NCI-H510A (cell line): ENCODE measurements around the gene RASL10A.
"Not testable (repeated sequence)": the region's sequence is repeated elsewhere in the genome, so short reads cannot be mapped to it uniquely, and the experiment has no call there.

Experiments used
- DNase-seq: peaks from one replicate; lab custom pipeline; 2025; lab: John Stamatoyannopoulos, UW

Gene RASL10A, protein sequence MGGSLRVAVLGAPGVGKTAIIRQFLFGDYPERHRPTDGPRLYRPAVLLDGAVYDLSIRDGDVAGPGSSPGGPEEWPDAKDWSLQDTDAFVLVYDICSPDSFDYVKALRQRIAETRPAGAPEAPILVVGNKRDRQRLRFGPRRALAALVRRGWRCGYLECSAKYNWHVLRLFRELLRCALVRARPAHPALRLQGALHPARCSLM

DNA sequence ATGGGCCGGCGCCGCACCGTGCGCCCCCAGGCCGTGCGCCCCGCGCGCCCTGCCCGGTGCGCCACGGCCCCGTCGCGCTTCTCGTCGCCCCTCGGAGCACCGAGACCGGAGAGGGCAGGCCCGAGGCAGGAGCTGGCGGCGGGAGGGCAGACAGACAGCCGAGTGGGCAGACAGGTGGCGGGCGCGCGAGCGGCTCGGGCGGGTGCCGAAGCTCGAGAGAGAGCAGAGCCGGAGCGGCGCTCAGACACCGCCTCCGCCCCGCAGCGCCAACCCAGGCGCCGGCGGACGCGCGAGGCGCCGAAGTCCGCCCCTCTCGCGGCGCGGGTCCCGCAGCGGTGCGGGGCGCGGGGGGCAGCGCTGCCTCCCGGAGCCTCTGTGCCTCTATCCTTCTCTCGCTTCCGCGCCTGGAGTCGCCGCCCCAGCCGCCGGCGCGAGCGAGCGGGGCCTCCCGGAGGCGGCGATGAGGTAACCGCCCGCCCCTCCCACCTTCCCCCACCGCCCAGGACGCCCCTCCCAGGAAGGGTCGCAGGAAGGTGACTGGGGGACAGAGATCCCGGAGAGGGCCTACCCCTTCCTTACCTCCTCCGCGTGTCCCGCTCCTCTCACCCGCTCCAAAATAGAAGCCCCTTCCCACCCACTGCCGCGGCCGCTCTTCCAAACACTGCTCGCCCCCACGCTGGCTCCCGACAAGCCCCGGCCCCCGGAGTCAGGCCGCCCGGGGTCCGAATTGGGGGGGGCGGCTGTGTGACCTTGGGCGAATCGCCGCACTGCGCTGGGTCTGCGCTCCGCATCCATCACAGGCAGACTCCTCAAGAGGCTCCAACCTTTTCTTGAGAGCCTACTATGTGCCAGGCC, at the start of gene RASL10A:
Gene RASL10A (minus strand): TSS at position 412 of the 855 bp plus-strand sequence. CDS start 451 bp downstream, outside the sequence.
- DNase-seq = no peak

DNA sequence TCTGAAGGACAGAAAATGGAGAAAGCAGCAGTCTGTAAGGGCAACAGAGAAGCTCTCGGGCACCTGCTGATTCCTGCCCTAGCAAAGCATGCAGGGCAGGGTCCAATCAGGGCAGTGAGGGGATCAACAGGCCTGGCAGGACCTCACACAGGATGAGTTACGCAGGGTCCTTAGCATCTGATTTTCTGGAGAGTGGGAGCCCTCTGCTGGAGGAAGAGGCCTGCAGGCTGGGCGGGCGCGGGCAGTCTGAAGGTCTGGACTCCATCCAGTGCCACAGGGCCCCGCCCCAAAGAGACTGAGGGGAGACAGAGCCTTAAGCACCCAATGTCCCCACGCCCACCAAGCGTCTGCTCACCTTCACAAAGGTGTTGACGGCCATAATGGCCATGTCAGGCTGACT, 44.0 kb upstream of the RASL10A start:
- no peak for DNase-seq

DNA sequence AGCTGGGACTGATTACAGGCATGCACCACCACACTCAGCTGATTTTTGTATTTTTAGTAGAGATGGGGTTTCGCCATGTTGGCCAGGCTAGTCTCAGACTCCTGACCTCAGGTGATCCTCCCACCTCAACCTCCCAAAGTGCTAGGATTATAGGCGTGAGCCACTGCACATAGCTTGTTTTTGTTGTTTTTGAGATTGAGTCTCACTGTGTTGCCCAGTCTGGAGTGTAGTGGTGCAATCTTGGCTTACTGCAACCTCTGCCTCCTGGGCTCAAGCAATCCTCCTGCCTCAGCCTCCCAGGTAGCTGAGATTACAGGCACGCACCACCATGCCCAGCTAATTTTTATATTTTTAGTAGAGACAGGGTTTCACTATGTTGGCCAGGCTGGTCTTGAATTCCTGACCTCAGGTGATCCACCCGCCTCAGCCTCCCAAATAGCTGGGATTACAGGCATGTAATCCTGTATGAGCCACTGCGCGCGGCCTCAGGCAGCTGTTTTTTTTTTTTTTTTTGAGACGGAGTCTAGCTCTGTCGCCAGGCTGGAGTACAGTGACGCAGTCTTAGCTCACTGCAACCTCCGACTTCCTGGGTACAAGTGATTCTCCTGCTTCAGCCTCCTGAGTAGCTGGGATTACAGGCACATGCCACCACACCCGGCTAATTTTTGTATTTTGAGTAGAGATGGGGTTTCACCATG, 41.8 kb upstream of the RASL10A start:
- not testable (repeated sequence) for DNase-seq

DNA sequence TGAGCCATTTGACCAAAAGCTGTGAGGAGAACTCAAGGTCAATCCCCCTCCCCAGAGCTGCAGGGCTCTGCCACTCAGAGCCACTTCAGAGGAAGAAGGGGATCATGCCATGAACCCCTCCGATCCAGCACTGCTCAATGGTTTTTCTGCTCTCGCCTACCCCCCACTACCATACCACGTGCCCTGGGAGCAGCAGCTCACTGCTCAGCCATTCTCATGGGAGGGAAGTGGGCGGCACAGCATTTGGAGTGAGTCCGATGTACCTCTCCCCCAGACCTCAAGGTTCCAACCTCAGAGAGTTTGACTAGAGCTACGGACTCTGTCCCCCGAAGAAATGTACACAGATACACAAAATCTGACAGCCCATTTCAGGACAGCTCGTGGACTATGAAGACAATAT, 38.4 kb upstream of the RASL10A start:
- no peak for DNase-seq

DNA sequence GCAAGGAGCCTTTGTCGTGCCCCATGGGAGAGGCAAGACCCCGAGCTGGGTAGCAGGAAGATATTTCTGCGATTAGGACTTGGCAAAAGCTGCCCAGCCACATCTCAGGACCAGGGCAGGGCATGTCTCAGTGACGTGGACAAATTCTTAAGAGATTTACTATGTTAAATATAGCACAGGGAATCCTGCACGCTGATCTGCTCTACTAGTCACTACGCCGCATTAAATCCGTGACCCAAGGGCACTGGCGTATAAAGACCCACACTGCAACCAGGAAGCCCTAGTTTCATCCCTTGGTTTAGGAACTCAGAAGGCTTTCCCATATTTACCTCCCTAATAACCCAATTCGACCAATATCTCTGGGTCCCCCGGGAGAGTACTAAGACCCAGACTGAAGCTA, 37.8 kb upstream of the RASL10A start:
- no peak for DNase-seq

DNA sequence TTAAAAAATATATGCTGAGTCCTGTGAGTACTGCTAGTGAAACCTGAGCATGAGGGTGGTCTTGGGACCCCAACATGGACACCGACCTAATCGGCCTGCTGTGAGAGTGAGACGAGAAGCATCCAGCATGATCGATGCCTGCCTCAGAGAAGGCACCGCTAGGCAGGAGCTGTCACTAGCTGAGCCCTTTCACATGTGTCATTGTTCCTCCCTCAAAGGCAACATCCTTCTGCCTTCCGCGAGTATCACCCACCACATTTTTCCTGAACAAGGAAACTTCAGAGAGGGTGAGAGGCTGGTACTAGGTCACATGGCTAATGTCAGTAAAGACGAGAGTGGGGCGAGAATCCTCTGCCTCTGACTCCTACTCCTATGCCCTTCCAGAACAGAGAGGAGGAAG, 37.3 kb upstream of the RASL10A start:
- DNase-seq = no peak

DNA sequence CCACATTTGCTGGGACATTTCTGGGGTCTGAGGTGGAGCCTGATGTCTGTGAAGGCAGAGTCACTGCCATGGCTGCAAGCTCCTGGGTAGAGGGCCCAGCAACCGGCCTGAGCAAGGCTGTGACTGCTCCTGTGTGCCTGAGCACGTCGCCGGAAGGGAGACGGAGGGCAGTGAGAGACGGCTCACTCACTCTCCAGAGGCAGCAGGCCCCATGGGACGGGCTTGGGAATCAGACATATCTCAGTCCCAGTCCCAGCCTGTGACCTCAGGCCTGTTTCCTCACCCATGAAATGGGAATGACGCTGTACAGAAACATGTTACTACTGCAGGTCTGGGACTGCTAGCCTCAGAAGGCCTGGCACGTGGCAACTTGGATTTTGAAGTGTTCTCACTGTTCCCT, 36.4 kb upstream of the RASL10A start:
- no peak for DNase-seq

DNA sequence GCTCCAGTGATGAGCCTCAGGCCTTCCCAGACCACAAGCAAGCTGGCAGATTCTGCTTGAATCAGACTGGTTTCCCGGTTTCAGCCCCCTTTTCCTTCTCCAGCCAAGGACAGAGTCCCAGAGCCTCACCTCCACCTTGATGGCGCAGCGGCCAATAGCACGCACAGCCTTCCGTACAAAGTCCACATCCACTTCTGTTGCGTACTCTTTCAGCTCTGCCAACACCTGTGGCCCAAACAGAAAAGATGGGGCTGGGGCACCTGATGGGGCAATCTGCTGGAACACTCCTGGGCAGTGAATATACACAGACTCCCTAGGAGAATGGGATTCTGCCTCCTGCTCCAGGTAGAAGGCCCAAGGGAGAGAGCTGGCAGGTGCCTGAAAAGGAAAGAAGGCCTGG, 35.5 kb upstream of the RASL10A start:
- no peak for DNase-seq

DNA sequence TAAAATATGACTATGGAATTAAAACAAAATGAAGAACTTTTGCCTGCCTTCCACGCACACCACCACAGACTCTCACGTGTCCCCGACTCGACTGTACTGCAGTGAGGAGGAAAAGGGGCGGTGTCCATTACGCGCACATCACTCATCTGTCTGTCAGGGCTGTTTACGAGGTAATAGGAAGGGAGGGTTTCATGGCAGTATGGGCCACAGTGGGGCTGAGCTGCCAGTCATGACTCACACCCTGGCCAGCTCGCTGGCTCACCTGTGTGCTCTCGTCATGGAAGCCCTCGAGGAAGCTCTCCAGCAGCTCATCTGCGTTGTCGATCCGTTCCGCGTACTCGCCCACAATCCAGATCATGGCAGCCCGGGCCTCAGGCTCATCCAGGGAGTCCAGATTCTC, 33.5 kb upstream of the RASL10A start:
- DNase-seq = peak; percentile 88

DNA sequence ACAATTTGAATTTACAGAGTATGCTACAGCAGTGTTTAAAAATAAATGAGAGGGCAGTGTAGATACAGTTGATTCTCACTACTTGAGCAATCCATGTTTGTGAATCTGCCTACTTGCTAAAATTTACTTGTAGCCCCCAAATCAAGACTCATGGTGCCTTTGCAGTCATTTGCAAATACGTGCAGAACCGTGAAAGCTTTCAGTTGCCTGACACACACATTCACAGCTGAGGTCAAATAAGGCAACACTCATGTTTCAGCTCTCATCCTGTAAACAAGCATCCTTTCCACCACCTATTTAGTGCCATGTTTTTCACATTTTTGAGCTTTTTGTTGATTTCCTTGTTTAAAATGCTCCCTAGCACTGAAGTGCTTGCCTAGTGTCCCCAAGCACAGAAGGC, 32.5 kb upstream of the RASL10A start:
- DNase-seq = no peak

DNA sequence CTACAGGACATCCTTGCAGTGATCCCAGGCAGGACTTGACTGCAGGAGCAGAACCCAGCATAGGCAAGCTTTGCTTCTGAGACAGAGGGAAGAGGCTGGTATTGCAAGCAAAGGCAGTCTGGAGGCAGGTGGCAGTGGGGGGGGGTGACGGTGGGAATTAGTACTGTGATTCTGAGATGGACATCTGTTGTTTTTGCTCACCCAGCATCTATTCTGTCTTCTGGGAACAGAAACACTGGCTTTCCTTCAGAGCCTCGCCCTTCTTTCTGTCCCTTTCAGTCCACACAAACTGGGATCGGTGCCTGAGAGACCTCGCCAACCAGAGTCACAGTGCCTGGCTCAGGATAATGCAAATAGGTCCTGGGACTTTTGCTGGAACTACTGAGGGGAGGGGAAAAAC, 31.2 kb upstream of the RASL10A start:
- DNase-seq = no peak

DNA sequence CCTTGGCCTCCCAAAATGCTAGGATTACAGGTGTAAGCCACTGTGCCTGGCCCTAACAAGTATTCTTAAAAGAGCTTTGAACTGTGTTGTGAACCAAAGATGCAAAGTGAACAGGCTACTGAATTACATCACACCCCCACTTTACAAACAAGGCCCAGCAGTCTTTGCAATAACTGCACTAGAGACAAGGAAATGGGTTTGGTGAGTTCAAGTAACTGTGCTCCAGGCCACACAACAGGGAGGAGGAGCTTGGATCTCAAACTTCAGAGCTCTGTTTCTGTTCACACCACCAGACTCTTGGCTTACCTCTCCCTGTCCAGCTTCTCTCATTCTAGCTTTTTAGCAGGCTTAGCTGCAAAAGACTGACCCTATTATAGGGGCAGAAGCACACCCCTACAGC, 30.4 kb upstream of the RASL10A start:
- DNase-seq = no peak

DNA sequence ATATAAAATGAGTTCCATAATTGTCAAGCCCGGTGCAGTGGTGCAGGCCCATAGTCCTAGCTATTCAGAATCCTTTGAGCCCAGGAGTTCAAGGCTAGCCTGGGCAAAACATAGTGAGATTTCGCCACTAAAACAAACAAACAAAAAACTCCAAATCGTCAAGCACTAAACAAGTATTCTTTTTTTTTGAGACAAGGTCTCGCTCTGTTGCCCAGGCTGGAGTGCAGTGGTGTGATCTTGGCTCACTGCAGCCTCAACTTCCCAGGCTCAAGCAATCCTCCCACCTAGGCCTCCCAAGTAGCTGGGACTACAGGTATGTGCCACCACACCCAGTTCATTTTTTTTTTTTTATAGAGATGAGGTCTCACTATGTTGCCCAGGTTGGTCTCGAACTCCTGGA, 29.4 kb upstream of the RASL10A start:
- not testable (repeated sequence) for DNase-seq

DNA sequence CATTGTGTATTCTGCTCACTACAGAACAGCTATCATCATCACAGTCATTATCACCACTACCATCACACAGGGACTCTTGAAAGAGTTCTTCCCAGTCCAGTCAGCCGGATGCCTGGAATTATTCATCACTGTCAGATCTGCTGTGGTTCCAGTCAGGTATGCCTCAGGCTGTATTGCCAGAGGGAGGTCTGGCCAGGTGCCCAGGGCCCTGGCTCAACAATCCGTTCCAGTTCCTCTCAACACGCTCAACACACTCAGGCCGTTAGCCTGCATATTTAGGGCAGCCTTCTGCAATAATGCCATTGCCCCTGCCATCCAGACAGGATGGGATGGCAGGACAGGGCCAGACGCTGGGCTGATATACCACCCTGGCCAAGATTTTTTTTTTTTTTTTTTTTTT, 28.6 kb upstream of the RASL10A start:
- DNase-seq = peak; percentile 65

DNA sequence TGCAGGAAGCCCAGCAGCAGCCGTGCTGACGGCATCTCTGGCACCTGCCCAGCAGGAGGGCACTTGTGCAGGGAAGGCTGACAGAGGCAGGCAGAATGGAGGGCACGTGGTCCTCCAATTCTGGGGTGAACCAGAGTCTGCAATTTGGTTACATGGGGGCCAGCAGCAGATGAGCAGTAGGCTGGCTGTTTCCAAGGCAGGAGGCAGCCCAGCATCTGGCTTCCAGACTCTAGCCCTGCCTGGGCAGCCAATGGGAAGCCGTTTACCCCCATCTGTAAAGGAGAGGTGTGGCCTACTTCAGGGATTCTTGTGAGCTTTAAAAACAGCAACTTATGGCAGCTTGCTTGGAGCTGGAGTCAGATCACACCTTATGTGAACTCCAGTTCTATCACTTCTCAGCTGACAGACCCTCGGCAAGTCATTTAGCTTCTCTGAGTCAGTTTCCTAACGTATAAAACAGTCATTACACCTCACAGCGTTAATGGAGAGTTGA, 27.9 kb upstream of the RASL10A start:
- DNase-seq = no peak

DNA sequence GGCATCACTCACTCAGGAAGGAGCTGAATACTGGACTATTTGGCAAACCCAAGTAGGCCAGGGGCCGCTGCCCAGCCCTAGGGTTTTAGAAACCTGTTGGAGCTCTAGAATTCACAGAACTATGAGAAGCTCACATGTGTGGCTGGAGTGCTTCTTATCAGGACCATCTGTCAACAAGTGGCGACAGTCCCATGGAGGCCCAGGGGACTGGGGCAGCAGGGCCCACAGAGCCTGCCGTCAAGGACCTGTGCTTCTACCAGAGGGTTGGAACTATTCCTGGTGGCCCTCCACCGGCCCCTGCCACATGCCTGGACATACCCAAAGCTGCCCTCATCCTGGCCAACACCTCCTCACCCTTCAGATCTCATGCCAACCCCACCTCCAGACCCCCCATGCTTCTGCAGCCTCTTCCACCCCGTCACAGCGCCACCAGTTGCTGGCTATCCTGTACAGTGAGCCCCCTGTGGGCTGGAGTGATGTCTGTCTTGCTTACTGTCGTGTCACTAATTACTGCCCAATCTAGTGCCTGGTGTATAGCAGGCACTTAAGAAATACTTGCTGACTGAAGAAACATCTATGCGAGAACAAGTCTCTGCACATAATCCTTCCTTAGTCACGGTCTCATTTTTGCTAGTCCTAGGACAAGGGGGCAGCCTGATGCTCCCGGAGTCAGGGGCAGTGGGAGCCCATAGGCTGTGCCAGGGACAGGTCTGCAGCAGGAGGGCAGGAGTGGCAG, 27.2 kb upstream of the RASL10A start:
- no peak for DNase-seq

DNA sequence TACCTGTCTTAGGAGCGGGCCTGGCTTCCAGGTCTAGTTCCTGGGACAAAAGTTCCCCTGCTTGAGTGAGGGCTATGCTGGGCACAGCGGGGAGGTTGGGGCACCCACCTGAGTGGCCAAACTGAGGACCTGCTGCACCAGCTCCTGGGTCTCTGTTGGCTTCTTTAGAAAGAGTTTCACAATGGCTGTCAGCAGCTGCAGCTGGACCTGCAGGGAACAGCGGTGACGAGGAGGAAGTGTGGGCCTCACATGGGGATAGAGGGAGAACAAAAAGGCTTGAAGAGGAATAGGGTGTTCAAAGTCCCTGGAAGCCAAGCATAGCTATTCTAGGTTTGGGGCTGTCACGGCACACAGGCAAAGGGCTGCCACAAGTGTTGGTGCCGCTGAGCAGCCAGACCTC, 26.7 kb upstream of the RASL10A start:
- DNase-seq = no peak

DNA sequence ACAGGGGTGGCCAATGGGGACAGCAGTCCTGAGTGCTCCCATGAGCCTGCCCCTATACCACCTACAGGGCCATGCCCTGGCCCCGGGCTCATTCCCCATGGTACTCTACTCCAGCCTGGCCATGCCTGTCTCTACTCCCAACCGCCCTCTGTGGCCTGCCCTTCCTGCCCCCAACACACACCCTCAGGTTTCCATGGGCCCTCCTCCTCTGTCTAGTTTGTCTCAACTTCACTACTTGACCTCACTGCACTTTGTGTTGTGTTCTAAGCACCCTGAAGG, 26.3 kb upstream of the RASL10A start:
- no peak for DNase-seq

DNA sequence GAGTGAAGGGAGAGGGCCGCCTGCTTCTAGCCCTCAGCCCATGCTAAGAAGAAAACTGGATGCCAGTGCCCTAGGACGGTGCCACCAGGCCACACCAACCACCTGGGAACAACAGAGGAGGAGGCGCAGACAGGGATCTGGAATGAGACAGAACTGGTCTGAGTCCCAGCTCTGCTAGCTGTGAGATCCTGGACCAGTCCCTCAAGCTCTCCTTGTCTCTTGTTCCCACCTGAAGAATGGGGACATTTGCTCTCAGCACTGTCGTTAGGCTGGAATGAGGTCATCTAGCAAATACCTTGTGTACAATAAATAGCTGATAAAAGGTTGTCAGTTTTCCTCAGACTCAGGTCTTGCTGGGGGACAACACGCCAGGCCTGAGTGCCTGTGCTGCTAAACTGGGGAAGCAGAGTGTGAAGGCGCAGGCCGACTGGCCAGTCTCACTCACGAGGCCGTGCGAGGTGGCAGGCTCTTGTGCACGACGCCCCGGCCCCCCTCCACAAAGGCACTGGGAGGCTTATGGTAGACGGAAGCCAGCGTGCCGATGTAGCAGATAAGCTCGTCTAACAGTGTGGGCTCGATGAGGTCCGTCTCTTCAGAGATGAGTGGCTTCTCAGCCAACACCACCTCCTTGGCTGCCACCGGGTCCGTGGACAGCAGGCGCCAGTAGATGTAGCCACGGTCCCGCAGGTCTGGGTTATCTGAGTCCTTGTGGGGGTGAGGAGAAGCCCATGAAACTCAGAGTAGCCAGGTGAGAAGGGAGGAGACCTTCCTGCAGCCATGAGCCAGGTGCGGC, 25.8 kb upstream of the RASL10A start:
- DNase-seq = no peak

DNA sequence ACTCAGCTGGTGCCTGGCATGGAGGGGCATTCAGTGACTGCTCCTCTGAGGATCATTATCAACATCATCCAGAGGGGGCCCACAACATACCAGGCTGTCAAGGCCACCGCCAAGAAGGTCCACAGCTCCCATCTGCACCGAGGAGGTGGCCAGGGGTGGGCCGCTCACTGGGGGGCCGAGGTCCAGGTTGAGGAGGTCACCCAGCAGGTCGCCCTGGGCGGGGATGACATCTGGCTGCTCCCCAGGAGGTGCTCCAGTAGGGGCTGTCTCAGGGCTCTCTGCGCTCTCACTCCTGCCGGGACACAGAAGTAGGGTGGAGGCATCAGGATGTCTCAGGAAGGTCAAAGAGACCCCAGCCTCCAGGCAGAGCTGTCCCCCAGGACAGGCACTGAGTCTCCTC, 25.1 kb upstream of the RASL10A start:
- no peak for DNase-seq

DNA sequence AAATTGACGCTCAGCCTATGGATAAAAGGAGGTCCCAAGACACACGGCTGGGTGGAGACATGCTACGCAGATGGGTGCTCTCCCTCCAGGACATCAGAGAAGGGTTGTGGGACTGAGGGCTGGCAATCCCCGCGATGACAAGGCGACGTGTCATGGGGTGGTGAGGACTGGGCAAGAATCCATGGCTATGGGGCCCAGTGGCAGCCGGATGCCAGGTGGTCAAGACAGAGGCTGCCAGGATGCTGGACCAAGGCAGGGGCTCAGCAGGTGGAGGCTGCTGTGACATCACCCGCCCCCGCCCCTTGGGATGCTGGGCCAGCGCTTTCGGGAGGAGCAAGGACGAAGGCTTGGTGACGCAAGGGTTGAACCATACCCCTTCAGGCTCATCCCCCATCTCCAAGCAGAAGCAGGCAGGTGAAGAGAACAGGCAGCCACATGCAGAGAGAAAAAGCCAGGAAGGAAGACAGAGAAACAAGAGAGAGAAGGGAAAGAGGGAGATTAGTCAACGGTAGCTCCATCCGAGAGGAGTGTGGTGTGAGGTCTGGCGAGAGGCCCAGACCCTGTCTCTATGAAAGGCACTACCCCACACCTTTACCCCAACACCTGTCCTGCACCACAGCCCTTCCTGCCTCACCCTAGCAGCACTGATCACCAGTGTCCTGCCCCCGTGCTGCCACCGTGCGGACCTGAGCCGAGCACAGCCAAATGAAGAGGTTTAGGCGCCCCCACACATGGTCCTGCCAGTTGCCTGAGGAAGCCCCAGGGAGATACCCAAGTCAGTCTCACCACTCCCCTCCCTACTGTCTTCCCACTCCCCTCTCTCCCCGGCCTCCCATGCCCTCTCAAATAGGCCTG, 24.1 kb upstream of the RASL10A start:
- DNase-seq = no peak
